Osteocyte (in vitro differentiated cells): ENCODE data around the gene PDE4B. TPM values are rescaled to one million over a fixed set of nuclear protein-coding genes. Genes with fewer than 3 reads are reported as not detected.

Source experiments
- DNase-seq: peaks from one replicate; pipeline ENCODE4 v3.0.0; 2021; ENCODE audit warnings: mixed read lengths; ENCODE audit not compliant: unreplicated experiment; ENCODE audit errors: extremely low spot score
- H3K27ac Mint-ChIP-seq: one replicate; pipeline ENCODE4 v1.8.0; 2021; ENCODE audit warnings: mild to moderate bottlenecking, mixed read lengths; ENCODE audit not compliant: unreplicated experiment
- H3K27me3 Mint-ChIP-seq: one replicate; pipeline ENCODE4 v1.8.0; 2021; ENCODE audit warnings: mixed read lengths; ENCODE audit not compliant: unreplicated experiment
- H3K36me3 Mint-ChIP-seq: one replicate; pipeline ENCODE4 v1.8.0; 2021; ENCODE audit warnings: mixed read lengths; ENCODE audit not compliant: unreplicated experiment
- H3K4me1 Mint-ChIP-seq: one replicate; pipeline ENCODE4 v1.8.0; 2021; ENCODE audit warnings: mixed read lengths; ENCODE audit not compliant: unreplicated experiment
- H3K4me3 Mint-ChIP-seq: one replicate; pipeline ENCODE4 v1.8.0; 2021; ENCODE audit warnings: mild to moderate bottlenecking, moderate library complexity, mixed read lengths; ENCODE audit not compliant: unreplicated experiment
- H3K9me3 Mint-ChIP-seq: one replicate; pipeline ENCODE4 v1.8.0; 2021; ENCODE audit warnings: mixed read lengths; ENCODE audit not compliant: unreplicated experiment
- CTCF ChIP-seq: fragments of 200-600 bp; sonication (generic); IDR thresholded peaks from 2 replicates; pipeline ENCODE4 v1.5.0; 2021; ENCODE audit warnings: antibody characterized with exemption, mild to moderate bottlenecking, moderate library complexity
- total RNA-seq: library from RNA; stranded (reverse); gene quantifications from 2 replicates; pipeline ENCODE4 v1.2.1, GENCODE V29; 2021

The PDE4B gene
- total RNA-seq, 1 donor from 2014 or later: 53.1 TPM

DNA sequence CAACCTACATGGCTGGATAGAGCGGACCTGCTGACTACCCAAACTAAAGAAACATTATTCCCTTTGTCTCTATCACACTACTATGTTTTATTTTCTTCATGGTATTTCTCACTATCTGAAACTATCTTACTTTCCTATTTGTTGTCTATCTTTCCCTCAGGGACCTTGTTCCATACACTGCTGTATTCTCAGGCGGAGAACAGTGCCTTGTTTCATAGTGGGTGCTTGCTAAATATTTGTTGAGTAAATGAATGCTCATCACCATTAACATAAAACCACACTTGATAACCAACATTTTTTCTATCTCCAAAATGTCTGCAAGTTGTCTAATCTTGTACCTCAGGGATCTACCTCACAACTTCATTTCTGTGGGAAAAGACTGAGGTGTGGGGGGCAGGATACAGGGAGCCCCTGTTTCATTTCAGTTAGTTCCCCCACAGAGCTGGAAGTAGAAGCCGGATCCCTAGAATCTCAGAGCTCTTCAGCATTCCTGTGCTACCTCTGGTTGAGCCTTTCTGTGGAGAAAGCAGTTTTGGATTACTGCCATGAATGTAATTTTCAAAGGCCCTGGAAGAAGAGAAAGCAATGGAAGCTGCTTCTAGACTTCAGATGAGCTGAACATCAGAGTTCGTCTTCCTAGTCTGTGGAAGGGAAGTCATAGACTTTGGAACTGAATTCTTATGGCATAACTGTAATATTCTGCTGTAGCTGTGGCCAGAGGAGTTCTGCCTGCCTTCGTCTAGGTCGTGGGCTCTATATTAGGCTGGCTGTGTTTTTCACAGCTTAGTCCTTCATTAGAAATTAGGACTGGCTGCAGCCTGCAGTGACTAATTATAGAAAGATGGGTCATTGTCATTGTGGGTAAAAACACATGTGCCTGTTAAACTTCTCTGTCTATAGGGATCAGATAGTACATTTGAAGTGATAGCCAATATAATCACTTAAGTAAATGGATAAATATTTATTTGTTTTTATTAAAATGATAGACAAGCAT, 448.1 kb downstream of the PDE4B start:
- Mint-ChIP-seq H3K9me3 (no peaks in the 10 kb centered on the region), H3K27me3 (no peaks in the 10 kb centered on the region), H3K27ac (no peak overlapping the region), H3K36me3 (no peaks in the 10 kb centered on the region), H3K4me3 (no peak overlapping the region), H3K4me1 (peaks cover 10% of the 10 kb centered on the region)
- no peak for TF ChIP-seq CTCF
- DNase-seq: no peak

GRCh38 chr1:66242646-66243547, 450.2 kb downstream of the PDE4B start:
- Mint-ChIP-seq H3K4me1 (peaks cover 14% of the 10 kb centered on the region), H3K27me3 (no peaks in the 10 kb centered on the region), H3K27ac (no peak overlapping the region), H3K4me3 (no peak overlapping the region), H3K9me3 (no peaks in the 10 kb centered on the region), H3K36me3 (no peaks in the 10 kb centered on the region)
- peak; percentile 100 for TF ChIP-seq CTCF
- DNase-seq: peak; percentile 90

GRCh38 chr1:66243548-66244130, 450.9 kb downstream of the PDE4B start:
- Mint-ChIP-seq H3K4me1 (peaks cover 14% of the 10 kb centered on the region), H3K4me3 (no peak overlapping the region), H3K27me3 (no peaks in the 10 kb centered on the region), H3K27ac (no peak overlapping the region), H3K36me3 (no peaks in the 10 kb centered on the region), H3K9me3 (no peaks in the 10 kb centered on the region)
- DNase-seq: no peak
- no peak for TF ChIP-seq CTCF

DNA sequence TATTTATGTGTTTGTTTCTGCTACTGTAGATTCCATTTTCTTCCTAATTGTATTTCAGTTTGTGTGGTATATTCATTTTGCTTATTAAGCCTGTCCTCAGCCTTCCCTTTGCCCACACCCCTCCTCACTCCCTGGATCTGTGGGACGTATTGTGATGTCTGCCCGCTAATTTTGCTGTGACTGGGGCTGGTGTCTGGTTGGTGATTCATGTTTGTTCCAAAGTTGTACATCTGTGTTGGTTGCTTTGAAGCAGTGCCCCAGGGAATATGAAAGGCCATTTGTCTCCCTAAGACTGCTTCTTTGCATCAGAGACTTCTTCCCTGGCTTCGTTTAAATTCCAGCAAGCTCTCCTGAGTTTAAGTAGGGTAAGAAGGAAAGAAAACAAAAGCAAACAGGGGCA, 451.7 kb downstream of the PDE4B start:
- Mint-ChIP-seq H3K36me3 (no peaks in the 10 kb centered on the region), H3K4me1 (peaks cover 14% of the 10 kb centered on the region), H3K27ac (no peak overlapping the region), H3K27me3 (no peaks in the 10 kb centered on the region), H3K9me3 (no peaks in the 10 kb centered on the region), H3K4me3 (no peak overlapping the region)
- TF ChIP-seq CTCF: no peak
- no peak for DNase-seq
